GM12878 (cell line): Measurements from ENCODE around the gene H1-8. TPM values are rescaled to one million over a fixed set of nuclear protein-coding genes. Genes with fewer than 3 reads are reported as not detected.
"Not testable (repeated sequence)": the region's sequence is repeated elsewhere in the genome, so short reads cannot be mapped to it uniquely, and the experiment has no call there.

Experiments used
- ATAC-seq: fragments of 200-7000 bp; cut with Tn5 transposase; 3 replicates; pipeline ENCODE4 v1.9.1; 2020; ENCODE audit warnings: mild to moderate bottlenecking, moderate library complexity
- BruUV-seq: library from RNA; stranded (reverse); fragments of 400-500 nt; replicated peaks from 2 replicates; lab custom pipeline; 2021; lab: Mats Ljungman, UMichigan
- CTCF ChIA-PET: fragments of 300-600 bp; sonication (Branson Sonifier 250); formaldehyde crosslinking; extraction: SDS; loops from one replicate; lab custom pipeline; 2021; ENCODE audit warnings: inconsistent platforms; lab: Yijun Ruan, JAX
- POLR2A ChIA-PET: fragments of 350-600 bp; formaldehyde crosslinking; extraction: SDS; loops from one replicate; lab custom pipeline; 2021; ENCODE audit warnings: inconsistent platforms; lab: Charles Lee
- RAD21 ChIA-PET: fragments of 300-600 bp; sonication (Branson Sonifier 250); formaldehyde crosslinking; loops from one replicate; lab custom pipeline; 2023; ENCODE audit warnings: antibody characterized with exemption; ENCODE audit not compliant: unreplicated experiment; lab: Charles Lee
- SMC1A ChIA-PET: fragments of 300-600 bp; sonication (Branson Sonifier 250); formaldehyde crosslinking; loops from one replicate; lab custom pipeline; 2023; ENCODE audit not compliant: unreplicated experiment, uncharacterized antibody; lab: Charles Lee
- DNase-seq: peaks from one replicate; pipeline ENCODE4 v3.0.0-alpha.2; 2011; ENCODE audit warnings: low read depth, low spot score
- FAIRE-seq: peaks from 3 replicates; lab custom pipeline; 2011; peaks lifted over from hg19 to GRCh38; lab: Jason Lieb, UNC
- H2AFZ ChIP-seq: 2 replicates; pipeline ENCODE4 v1.6.0; 2011; ENCODE audit warnings: low read depth, low read length, control low read depth; ENCODE audit not compliant: control insufficient read depth
- H3K27ac ChIP-seq: 2 replicates; pipeline ENCODE4 v1.5.1; 2011; ENCODE audit warnings: control low read depth; ENCODE audit not compliant: control insufficient read depth, insufficient read depth
- H3K27me3 ChIP-seq, 2 experiments: replicated peaks in 1 of 2; 2 replicates each; pipeline versions ENCODE4 v1.6.0 to v1.6.1; 2011; ENCODE audit warnings: low read length in 1 of 2; ENCODE audit not compliant: control insufficient read depth in 2 of 2, insufficient read depth in 2 of 2
- H3K36me3 ChIP-seq, 2 experiments: 2 replicates each; pipeline ENCODE4 v1.5.1; 2011; ENCODE audit warnings: low read length in 1 of 2; ENCODE audit not compliant: control insufficient read depth in 2 of 2, insufficient read depth in 2 of 2
- H3K4me1 ChIP-seq: 2 replicates; pipeline ENCODE4 v1.6.1; 2011; ENCODE audit warnings: mild to moderate bottlenecking, low read length, moderate library complexity, mixed read lengths; ENCODE audit not compliant: control insufficient read depth, insufficient read depth
- H3K4me2 ChIP-seq: 2 replicates; pipeline ENCODE4 v1.6.0; 2011; ENCODE audit warnings: control low read depth; ENCODE audit not compliant: control insufficient read depth, insufficient read depth
- H3K4me3 ChIP-seq: fragments of 200-600 bp; sonication (generic); 2 replicates; pipeline ENCODE4 v1.5.1; 2016
- H3K79me2 ChIP-seq: 2 replicates; pipeline ENCODE4 v1.6.0; 2011; ENCODE audit warnings: low read length; ENCODE audit not compliant: control insufficient read depth, insufficient read depth
- H3K9ac ChIP-seq: 2 replicates; pipeline ENCODE4 v1.8.0; 2011; ENCODE audit warnings: low read length, control low read depth, mixed read lengths; ENCODE audit not compliant: control insufficient read depth, insufficient read depth
- H3K9me3 ChIP-seq: replicated peaks from 3 replicates; pipeline ENCODE4 v1.5.1; 2011; ENCODE audit warnings: mild to moderate bottlenecking, low read length; ENCODE audit not compliant: control insufficient read depth, insufficient read depth
- H4K20me1 ChIP-seq: 2 replicates; pipeline ENCODE4 v1.6.0; 2011; ENCODE audit not compliant: control insufficient read depth, insufficient read depth
- ZBTB33 ChIP-seq: fragments of 450-650 bp; IDR thresholded peaks from 2 replicates; pipeline ENCODE4 v1.6.1; 2017; ENCODE audit warnings: mild to moderate bottlenecking
- ZNF622 ChIP-seq: fragments of 450-650 bp; IDR thresholded peaks from 2 replicates; pipeline ENCODE4 v1.6.1; 2017; ENCODE audit warnings: mild to moderate bottlenecking, inconsistent platforms
- WGBS: methylation state at CpG from one replicate; pipeline ENCODE4 v1.1.6; 2016; ENCODE audit warnings: low lambda C conversion rate; ENCODE audit not compliant: insufficient replicate concordance, insufficient coverage; ENCODE audit errors: missing lambda C conversion rate; 5-methylcytosine and 5-hydroxymethylcytosine counted together
- in situ Hi-C: fragments of 300-500 bp; cut with MboI; formaldehyde crosslinking; loops from 9 replicates; pipeline ENCODE4 v1.14.3; 2018; ENCODE audit warnings: mixed read lengths
- intact Hi-C: fragments of 100-400 bp; cut with micrococcal nuclease; formaldehyde crosslinking; loops from one replicate; pipeline ENCODE4 v1.14.2; 2022; ENCODE audit not compliant: unreplicated experiment
- polyA plus RNA-seq, 11 experiments: library from polyadenylated mRNA; depleted of rRNA in 4 of 11; unstranded in 6 of 11; stranded (reverse) in 5 of 11; fragments of >200 nt; fragmentation: Nextera tagmentation in 4 of 11; fragmentation: Illumina TruSeq in 1 of 11; extraction: Ambion mirVana in 4 of 11; extraction: Trizol in 1 of 11; gene quantifications; 1 replicate in 1 of 11; 2 replicates in 10 of 11; pipeline versions ENCODE4 v1.2.1 to v1.2.3, GENCODE V29; 2011 to 2016; ENCODE audit warnings: inconsistent platforms in 2 of 11, missing spikeins in 2 of 11, low read depth in 1 of 11
- total RNA-seq, 4 experiments: library from RNA; depleted of rRNA in 3 of 4; stranded (reverse); fragments of >200 nt in 3 of 4; fragmentation: Illumina TruSeq in 1 of 4; extraction: Trizol in 1 of 4; gene quantifications; 2 replicates each; pipeline versions ENCODE4 v1.2.1 to v1.2.3, GENCODE V29; 2013 to 2021

The H1-8 gene
- total and polyA plus RNA-seq, 10 of the 15 experiments (the other 5 are each of a cell fraction or from before 2014, with no cell fraction given) = not detected

GRCh38 chr3:129514563-129514962, 28.4 kb upstream of the H1-8 start (continued):
- TF ChIP-seq ZBTB33 = no peak
- TF ChIP-seq ZNF622 = no peak

GRCh38 chr3:129515108-129515820, 27.7 kb upstream of the H1-8 start:
- H3K9ac ChIP-seq, intact Hi-C loops, H3K4me3 ChIP-seq, DNase-seq, H3K27ac ChIP-seq, ATAC-seq, H3K4me2 ChIP-seq, BruUV-seq, H3K9me3 ChIP-seq, H4K20me1 ChIP-seq, H3K27me3 ChIP-seq, FAIRE-seq, RAD21 ChIA-PET, POLR2A ChIA-PET, H3K36me3 ChIP-seq, CTCF ChIA-PET, H3K4me1 ChIP-seq, in situ Hi-C loops, SMC1A ChIA-PET, H3K79me2 ChIP-seq, H2AFZ ChIP-seq: not testable (repeated sequence)
- WGBS = 88% methylated on average over 16 of the region's 25 CpGs

DNA sequence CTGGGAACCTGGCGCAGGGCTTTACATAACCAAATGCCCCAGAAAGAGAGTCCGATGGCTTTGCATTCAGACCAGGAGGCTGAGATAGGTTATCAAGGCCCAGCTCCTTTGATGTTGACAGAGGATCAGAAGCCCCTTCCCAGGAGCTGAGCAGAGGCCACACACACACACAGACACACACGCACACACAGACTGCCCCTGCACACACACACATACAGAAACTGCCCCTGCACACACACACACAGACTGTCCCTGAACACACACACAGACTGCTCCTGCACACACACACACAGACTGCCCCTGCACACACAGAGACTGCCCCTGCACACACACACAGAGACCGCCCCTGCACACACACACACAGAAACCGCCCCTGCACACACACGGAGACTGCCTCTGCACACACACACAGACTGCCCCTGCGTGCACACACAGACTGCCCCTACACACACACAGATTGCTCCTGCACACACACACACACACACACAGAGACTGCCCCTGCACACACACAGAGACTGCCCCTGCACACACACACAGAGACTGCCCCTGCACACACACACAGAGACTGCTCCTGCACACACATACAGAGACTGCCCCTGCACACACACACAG, 27.0 kb upstream of the H1-8 start:
- CTCF ChIA-PET, H3K27me3 ChIP-seq, SMC1A ChIA-PET, H2AFZ ChIP-seq, BruUV-seq, H3K4me2 ChIP-seq, H4K20me1 ChIP-seq, ATAC-seq, DNase-seq, H3K9me3 ChIP-seq, FAIRE-seq, RAD21 ChIA-PET, H3K27ac ChIP-seq, H3K4me1 ChIP-seq, intact Hi-C loops, H3K9ac ChIP-seq, POLR2A ChIA-PET, in situ Hi-C loops, H3K4me3 ChIP-seq, H3K79me2 ChIP-seq, H3K36me3 ChIP-seq: not testable (repeated sequence)
- WGBS = 83% methylated on average over 6 of the region's 7 CpGs
